Stomach smooth muscle (tissue), 2 donors: ENCODE results near the gene TPCN2.

ENCODE experiments used
- H3K27ac ChIP-seq: one replicate; pipeline ENCODE4 v1.7.0; 2013; ENCODE audit warnings: mild to moderate bottlenecking, low read length, inconsistent platforms
- H3K27me3 ChIP-seq, 2 donors: one replicate each; pipeline ENCODE4 v1.7.0; 2013; ENCODE audit warnings: low read length in 2 of 2; ENCODE audit not compliant: insufficient read depth in 2 of 2, control insufficient read depth in 1 of 2
- H3K36me3 ChIP-seq, 2 donors: one replicate each; pipeline ENCODE4 v1.7.0; 2013; ENCODE audit warnings: low read length in 2 of 2; ENCODE audit not compliant: control insufficient read depth in 2 of 2, insufficient read depth in 2 of 2
- H3K4me1 ChIP-seq: one replicate; pipeline ENCODE4 v1.7.0; 2013; ENCODE audit warnings: low read length; ENCODE audit not compliant: control insufficient read depth, insufficient read depth
- H3K4me3 ChIP-seq, 2 donors: one replicate each; pipeline ENCODE4 v1.7.0; 2013; ENCODE audit warnings: low read length in 2 of 2
- H3K9ac ChIP-seq, 2 donors: one replicate each; pipeline ENCODE4 v1.7.0; 2013; ENCODE audit warnings: low read length in 2 of 2, mild to moderate bottlenecking in 1 of 2
- H3K9me3 ChIP-seq, 2 donors: one replicate each; pipeline ENCODE4 v1.7.0; 2013; ENCODE audit warnings: low read length in 2 of 2; ENCODE audit not compliant: control insufficient read depth in 2 of 2
- donor health status: healthy.
- donor health status: Pancreatic carcinoma.

TPCN2 gene

DNA sequence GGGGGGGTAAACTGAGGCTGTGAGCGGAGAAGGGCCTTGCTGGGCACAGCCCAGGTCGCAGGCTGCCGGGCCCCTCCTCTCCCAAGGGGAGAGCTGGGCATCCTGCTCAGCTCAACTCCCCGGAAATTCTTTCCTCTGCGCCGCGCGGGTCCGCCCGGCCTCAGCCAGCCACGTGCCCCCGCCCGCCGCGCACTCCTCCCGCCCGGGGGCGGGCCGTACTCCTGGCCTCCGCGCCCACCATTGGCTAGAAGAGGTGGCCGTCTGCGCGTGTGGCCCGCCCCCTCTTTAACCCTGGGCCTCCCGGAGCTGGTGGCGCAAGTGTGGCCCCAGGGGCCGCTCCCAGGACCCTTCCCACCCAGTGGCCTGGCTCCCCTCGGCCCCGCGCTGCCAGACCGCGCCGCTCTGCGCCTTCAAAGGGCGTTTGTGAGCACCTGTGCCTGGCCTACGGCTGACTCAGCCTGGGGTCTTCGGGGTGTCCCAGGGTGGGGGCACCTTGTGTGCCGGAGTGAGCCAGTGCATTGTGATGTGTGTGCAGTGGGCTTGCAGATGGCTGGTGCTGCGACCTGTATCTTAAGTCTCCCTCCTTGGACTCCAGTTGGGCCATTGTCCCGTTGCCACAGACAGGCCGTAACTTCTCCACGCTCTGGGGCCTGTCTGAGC lies 37.6 kb upstream of the TPCN2 start:
- Histone ChIP-seq H3K9ac (peak overlapping the region; percentile 90 to 97), H3K27ac (peak overlapping the region; percentile 99), H3K4me1 (peaks cover 82% of the 10 kb centered on the region)

DNA sequence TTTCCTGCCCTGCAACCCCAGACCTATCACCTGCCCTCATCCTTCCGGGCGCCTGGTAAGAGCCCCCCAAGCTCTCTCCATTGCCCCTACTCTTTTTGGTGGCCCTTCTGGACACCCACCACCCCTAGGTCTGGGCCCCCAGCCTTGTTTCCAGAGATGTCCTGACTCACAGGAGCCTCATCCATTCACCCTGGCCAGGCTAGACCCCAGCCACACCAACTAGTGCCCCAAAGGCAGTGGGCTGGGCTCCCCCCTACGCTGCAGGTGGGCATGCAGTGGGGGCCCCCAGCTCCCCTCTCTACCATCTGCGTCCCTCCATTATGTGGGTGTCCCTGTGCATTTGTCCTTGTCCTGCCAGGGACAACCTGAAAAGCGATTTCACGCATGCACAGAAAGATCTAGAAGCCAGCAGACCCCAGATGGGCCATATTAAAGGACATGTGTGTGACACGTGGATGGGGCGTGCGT lies 37.1 kb upstream of the TPCN2 start:
- peak overlapping the region; percentile 99 for H3K27ac ChIP-seq
- peaks cover 11 to 20% of the 10 kb centered on the region in 2 donors for H3K36me3 ChIP-seq
- no peaks in the 10 kb centered on the region for H3K9me3 ChIP-seq
- H3K9ac ChIP-seq: peak overlapping the region; percentile 90 to 97
- H3K27me3 ChIP-seq: no peaks in the 10 kb centered on the region
- peak overlapping the region; percentile 95 to 97 for H3K4me3 ChIP-seq
- H3K4me1 ChIP-seq: peaks cover 76% of the 10 kb centered on the region

More for the DNA sequence above, 37.6 kb upstream of the TPCN2 start:
- Histone ChIP-seq H3K27me3 (no peaks in the 10 kb centered on the region), H3K4me3 (peak overlapping the region; percentile 95 to 97), H3K9me3 (no peaks in the 10 kb centered on the region), H3K36me3 (peaks cover 11 to 20% of the 10 kb centered on the region in 2 donors)

DNA sequence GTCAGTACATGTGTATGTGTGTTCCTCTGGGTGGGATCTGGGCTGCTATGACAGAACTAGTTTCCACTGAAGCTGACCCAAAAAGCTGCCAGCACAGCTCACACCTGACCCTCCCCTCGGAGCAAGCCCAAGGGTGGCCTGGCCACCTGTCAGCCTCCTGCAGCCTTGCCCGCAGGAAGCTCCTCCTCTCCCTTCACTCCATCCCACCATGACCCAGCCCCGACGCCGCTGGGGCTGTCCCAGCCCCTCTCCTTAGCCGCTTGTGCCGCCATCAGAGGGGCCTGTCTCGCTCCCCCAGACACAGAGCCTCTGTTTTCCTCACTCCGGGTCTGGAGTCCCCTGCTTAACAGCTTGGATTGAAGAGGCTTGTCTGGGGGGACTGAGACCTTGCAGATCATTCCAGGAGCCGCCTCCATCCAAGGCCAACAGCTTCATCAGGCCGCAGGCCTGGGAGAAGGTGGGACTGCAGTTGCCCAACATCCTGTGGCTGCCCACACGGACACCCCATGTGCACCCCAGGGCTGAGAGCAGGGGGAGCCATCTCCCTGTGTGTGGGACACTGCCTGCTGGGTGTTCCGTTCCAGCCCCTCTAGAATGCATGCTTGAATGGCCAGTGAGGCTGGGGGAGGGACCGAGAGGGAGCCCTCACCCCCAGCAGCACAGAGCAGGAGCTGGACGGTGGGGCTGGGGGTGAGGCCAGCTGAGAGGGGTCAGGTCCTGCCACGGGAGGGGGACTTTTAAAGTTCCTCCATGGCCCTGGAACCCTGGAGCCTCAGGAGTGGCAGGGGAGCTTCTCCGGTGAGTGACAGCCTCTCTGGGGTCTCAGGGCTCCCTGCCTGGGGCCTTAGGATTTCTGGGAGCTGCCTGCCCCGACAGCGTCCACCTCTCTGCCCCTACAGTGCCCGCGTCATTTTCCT lies 36.4 kb upstream of the TPCN2 start:
- Histone ChIP-seq H3K9me3 (no peaks in the 10 kb centered on the region), H3K4me3 (peak overlapping the region; percentile 95 to 97), H3K9ac (peak overlapping the region; percentile 90 to 97), H3K27me3 (no peaks in the 10 kb centered on the region), H3K36me3 (peaks cover 7 to 15% of the 10 kb centered on the region in 2 donors), H3K4me1 (peaks cover 70% of the 10 kb centered on the region), H3K27ac (peak overlapping the region; percentile 99)

DNA sequence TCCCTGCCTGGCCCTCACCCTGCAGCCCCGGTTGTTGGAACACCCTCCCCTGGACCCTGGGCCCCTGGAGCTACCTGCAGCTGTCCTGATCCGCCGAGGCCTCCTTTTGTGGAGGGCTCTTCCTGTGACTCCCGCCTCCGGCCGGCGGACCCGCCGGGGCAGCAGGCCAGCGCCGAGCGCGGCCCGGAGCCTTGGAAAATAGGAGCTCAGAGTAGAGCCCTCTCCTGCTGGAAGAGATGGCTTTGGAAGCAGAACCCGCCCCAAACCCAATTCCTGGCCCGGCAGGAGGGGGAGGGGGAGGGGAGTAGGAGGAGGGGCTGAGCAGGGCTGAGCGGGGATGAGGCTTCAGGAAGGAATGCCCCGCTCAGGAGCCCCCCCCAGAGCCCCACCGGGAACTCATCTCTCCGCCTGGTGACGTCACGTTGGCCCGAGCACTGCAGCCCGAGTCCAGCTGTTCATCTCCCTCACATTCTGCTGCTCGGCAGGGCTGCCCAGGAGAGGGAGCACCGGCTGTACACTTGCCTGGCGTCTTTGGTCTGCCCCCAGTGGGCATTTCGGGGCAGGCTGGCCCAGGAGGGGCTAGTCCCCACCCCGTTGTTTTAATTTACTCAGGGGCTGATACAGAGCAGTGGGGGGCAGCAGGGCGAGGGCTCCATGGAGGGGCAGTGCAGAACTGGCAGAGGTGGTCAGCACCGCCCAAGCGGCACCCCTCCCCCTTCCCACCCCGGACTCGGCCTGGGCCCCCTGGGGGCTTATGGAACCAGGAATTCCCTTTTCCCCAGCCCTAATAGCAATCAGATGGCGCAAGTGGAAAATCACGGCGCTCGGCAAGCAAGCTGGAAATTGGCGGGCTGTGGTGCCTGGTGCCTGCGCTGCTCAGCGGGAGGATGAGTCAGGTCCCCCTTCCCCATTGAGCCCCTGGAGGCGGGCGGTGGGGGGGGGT lies 35.5 kb upstream of the TPCN2 start, which contains the start of gene MRGPRF:
Gene MRGPRF (minus strand): TSS at position 238 of the 943 bp plus-strand sequence. CDS start 3,345 bp downstream, outside the sequence.
- peak within 1 kb of the TSS; percentile 90 to 97 for H3K9ac ChIP-seq

DNA sequence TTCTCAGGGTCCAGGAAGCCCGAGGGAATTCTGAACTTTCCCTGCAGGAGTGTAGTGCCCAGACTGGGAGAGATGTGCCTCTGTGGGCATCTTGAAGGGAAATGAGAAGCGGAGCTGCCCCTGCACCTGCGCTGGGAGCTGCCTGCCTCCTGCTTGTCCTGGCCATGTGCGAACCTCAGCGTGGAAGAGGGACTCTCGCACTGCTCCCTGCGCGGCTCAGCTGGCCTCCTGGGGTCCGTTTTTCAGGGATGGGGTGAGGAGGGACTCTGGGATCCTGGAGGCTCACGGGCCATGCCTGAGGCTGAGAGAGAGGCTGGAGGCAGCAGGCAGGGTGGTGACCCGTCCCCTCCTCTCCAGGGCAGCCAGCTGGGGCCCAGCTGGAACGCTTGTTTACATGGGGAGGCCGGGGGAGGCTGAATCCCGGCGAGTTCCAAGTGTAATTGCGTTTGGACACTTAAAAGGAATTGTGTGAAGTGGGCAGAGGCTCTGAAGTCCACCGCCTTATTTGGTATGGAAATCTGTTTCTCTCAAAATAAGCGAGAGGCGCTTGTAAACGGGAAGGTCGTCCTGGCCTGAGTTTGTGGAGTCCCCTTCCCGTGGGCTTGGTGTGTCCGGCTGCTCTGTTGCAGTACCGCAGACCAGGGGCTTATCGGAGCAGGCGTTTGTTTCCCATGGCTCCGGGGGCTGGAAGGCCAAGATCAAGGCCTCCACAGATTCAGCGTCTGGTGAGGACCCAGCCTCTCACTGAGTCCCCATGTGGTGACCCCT lies 34.5 kb upstream of the TPCN2 start:
- H3K27me3 ChIP-seq: no peaks in the 10 kb centered on the region
- peaks cover 56% of the 10 kb centered on the region for H3K4me1 ChIP-seq
- H3K9ac ChIP-seq: peak overlapping the region; percentile 90 to 93
- no peaks in the 10 kb centered on the region for H3K9me3 ChIP-seq
- H3K36me3 ChIP-seq: peaks cover 0 to 3% of the 10 kb centered on the region in 2 donors
- peak overlapping the region; percentile 95 to 97 for H3K4me3 ChIP-seq
- H3K27ac ChIP-seq: peak overlapping the region; percentile 99

More for the DNA sequence above, 35.5 kb upstream of the TPCN2 start, which contains the start of gene MRGPRF:
- peaks cover 4 to 6% of the 10 kb centered on the region in 2 donors for H3K36me3 ChIP-seq
- H3K9me3 ChIP-seq: no peaks in the 10 kb centered on the region
- H3K27me3 ChIP-seq: no peaks in the 10 kb centered on the region
- peaks cover 62% of the 10 kb centered on the region for H3K4me1 ChIP-seq
- peak within 1 kb of the TSS; percentile 99 for H3K27ac ChIP-seq
- peak within 1 kb of the TSS; percentile 95 to 97 for H3K4me3 ChIP-seq

DNA sequence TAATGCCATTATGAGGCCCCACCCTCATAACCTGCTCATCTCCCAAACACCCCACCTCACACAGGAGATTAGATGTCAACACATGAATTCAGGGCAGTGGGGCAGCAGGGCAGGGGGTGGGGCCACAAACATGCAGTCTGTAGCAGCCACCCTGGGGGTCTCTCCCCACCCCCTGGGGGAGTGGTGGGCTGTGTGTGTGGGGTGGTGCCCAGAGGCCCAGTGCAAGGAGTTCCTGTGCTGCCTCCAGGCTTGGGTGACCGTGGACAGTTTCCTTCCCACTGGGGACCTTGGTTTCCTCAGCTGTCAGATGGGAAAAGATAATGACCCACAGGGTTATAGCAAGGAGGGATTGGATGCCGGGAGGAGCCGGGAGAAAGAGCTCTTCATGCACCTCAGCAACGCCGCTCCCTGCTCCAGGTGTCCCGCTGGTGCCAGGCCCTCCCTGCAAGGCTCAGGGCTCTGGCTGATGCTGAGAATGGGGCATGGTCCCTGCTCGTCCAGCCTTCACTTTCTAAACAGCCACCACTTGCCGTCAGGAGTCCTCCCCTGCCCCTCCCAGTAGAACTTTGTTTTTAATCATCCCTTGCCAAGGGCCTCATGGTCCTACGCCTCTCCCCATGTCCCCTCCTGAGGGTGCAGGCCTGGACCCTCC lies 33.7 kb upstream of the TPCN2 start:
- Histone ChIP-seq H3K27ac (peak overlapping the region; percentile 99), H3K36me3 (no peaks in the 10 kb centered on the region), H3K4me1 (peaks cover 51% of the 10 kb centered on the region), H3K9ac (peak overlapping the region; percentile 90 to 93), H3K27me3 (no peaks in the 10 kb centered on the region), H3K9me3 (no peaks in the 10 kb centered on the region), H3K4me3 (peak overlapping the region in 1 of 2 donors; percentile 95)

DNA sequence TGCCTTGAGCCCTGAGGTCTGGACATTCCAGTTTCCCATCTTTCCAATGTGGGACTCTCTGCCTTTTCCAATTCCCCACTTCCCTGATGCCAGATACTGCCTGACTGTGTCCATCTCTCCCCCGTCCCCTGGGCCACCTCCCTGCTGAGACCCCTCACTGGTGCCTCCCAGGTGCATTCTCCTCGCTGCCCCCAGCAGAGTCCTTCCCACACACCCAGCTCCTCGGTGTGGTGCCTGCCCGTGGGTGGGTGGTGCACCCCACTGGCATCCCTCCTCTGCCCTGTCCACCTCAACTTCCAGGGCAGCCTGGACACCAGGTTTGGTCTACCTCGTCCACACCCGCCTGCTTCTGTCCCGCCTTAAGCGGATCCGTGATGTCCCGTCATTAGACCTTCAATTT lies 30.8 kb upstream of the TPCN2 start:
- Histone ChIP-seq H3K27me3 (no peaks in the 10 kb centered on the region), H3K4me1 (peaks cover 44% of the 10 kb centered on the region), H3K36me3 (no peaks in the 10 kb centered on the region), H3K4me3 (no peak overlapping the region), H3K9me3 (no peaks in the 10 kb centered on the region), H3K27ac (peak overlapping the region; percentile 81), H3K9ac (no peak overlapping the region)

DNA sequence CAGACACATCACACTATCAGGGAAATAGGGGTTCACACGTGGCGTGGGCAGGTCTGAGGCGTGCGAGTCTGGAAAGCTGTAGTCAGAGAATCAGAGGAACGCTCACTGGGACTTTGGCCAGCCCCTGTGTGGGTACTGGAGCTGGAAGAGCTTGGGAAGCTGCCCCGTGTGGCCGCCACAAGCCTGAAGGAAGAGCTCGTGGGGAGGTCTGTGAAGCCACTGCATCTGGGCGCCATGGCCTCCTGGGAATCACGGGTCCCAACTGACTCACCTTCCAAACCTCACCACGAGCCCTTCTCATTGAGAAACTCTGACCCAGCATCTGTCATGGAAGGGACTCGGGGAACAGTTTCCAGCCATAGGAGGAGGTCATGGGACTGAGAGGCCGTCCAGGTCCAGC lies 29.8 kb upstream of the TPCN2 start:
- H3K9ac ChIP-seq: peak overlapping the region in 1 of 2 donors; percentile 13
- H3K4me3 ChIP-seq: no peak overlapping the region
- no peaks in the 10 kb centered on the region for H3K9me3 ChIP-seq
- no peaks in the 10 kb centered on the region for H3K27me3 ChIP-seq
- H3K27ac ChIP-seq: peak overlapping the region; percentile 81
- H3K36me3 ChIP-seq: no peaks in the 10 kb centered on the region
- peaks cover 37% of the 10 kb centered on the region for H3K4me1 ChIP-seq

DNA sequence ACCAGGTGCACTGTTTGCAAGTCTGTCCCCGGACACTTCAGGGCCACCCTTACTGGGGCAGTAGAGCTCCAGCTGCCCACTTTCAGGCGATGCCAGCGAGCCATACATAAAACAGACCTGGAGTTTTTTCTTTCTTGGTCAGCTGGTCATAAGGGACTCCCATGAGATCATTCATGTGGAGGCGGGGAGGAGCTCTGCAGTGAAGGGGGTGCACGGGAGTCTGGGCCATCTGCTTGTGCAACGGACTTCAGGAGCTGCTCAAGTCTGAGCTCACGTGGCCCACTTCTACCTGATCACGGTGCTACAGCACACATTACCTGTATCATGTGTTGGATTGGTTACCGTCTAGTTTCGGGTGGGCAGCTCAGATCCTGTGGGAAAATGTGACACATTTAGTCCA lies 26.5 kb upstream of the TPCN2 start:
- H3K9me3 ChIP-seq: no peaks in the 10 kb centered on the region
- H3K9ac ChIP-seq: peak overlapping the region in 1 of 2 donors; percentile 29
- H3K27me3 ChIP-seq: no peaks in the 10 kb centered on the region
- H3K27ac ChIP-seq: peak overlapping the region; percentile 71
- no peaks in the 10 kb centered on the region for H3K36me3 ChIP-seq
- H3K4me3 ChIP-seq: peak overlapping the region in 1 of 2 donors; percentile 35
- H3K4me1 ChIP-seq: peaks cover 18% of the 10 kb centered on the region
